Muscle of arm (tissue), 12 donors: ENCODE measurements around the gene PTPN4. TPM values are rescaled to one million over a fixed set of nuclear protein-coding genes. Genes with fewer than 3 reads are reported as not detected.
"Not testable (repeated sequence)": the region's sequence is repeated elsewhere in the genome, so short reads cannot be mapped to it uniquely, and the experiment has no call there.

Experiments
- DNase-seq: peaks from one replicate; pipeline ENCODE4 v3.0.0-alpha.2; 2013
- polyA plus RNA-seq, 12 donors: library from polyadenylated mRNA; unstranded; fragments of 120-200 nt; gene quantifications; one replicate each; pipeline ENCODE4 v1.2.1, GENCODE V29; 2013; ENCODE audit not compliant: insufficient read length in 12 of 12

The PTPN4 gene
- polyA plus RNA-seq, 12 donors: 7.3 to 24.4 (median 19.6) TPM; not detected in 1

- DNase-seq: no peak
Measured at GRCh38 chr2:119765433-119766002, 5.8 kb downstream of the PTPN4 start.

- no peak for DNase-seq
Measured at GRCh38 chr2:119766944-119767343, 7.2 kb downstream of the PTPN4 start.

GRCh38 chr2:119768742-119769141 lies 9.0 kb downstream of the PTPN4 start:
- no peak for DNase-seq

GRCh38 chr2:119769645-119770044 lies 9.9 kb downstream of the PTPN4 start:
- no peak for DNase-seq

- no peak for DNase-seq
Measured at GRCh38 chr2:119771331-119771730, 11.6 kb downstream of the PTPN4 start.

GRCh38 chr2:119772128-119772527 lies 12.4 kb downstream of the PTPN4 start:
- DNase-seq: no peak

GRCh38 chr2:119772767-119773166 lies 13.0 kb downstream of the PTPN4 start:
- DNase-seq: no peak

- no peak for DNase-seq
Measured at GRCh38 chr2:119774026-119774425, 14.3 kb downstream of the PTPN4 start.

- DNase-seq: no peak
Measured at GRCh38 chr2:119775102-119775501, 15.4 kb downstream of the PTPN4 start.

- DNase-seq: no peak
Measured at GRCh38 chr2:119782308-119783027, 22.7 kb downstream of the PTPN4 start.

- DNase-seq: no peak
Measured at GRCh38 chr2:119784876-119785275, 25.2 kb downstream of the PTPN4 start.

- no peak for DNase-seq
Measured at GRCh38 chr2:119786295-119786694, 26.6 kb downstream of the PTPN4 start.

GRCh38 chr2:119788752-119789151 lies 29.0 kb downstream of the PTPN4 start:
- DNase-seq: no peak

GRCh38 chr2:119790466-119790865 lies 30.7 kb downstream of the PTPN4 start:
- no peak for DNase-seq

GRCh38 chr2:119792907-119793312 lies 33.2 kb downstream of the PTPN4 start:
- DNase-seq: no peak

- DNase-seq: no peak
Measured at GRCh38 chr2:119794237-119794636, 34.5 kb downstream of the PTPN4 start.

- DNase-seq: no peak
Measured at GRCh38 chr2:119795309-119796303, 35.9 kb downstream of the PTPN4 start.

GRCh38 chr2:119800376-119800902 lies 40.7 kb downstream of the PTPN4 start:
- no peak for DNase-seq

- DNase-seq: no peak
Measured at GRCh38 chr2:119801040-119801439, 41.3 kb downstream of the PTPN4 start.

GRCh38 chr2:119801989-119802388 lies 42.3 kb downstream of the PTPN4 start:
- DNase-seq: not testable (repeated sequence)

- no peak for DNase-seq
Measured at GRCh38 chr2:119803101-119803500, 43.4 kb downstream of the PTPN4 start.

- DNase-seq: not testable (repeated sequence)
Measured at GRCh38 chr2:119804409-119804808, 44.7 kb downstream of the PTPN4 start.
